Activated naive CD4-positive, alpha-beta T cell treated with anti-CD3 and anti-CD28 coated beads for 36 hours (primary cell): ENCODE measurements around the gene ID2. TPM values are rescaled to one million over a fixed set of nuclear protein-coding genes. Genes with fewer than 3 reads are reported as not detected.

Experiments
- CTCF ChIA-PET: fragments of 350-600 bp; sonication (Branson Sonifier 250); formaldehyde crosslinking; loops from one replicate; lab custom pipeline; 2021; ENCODE audit warnings: antibody characterized with exemption; lab: Charles Lee
- DNase-seq: peaks from one replicate; pipeline ENCODE4 v3.0.0-alpha.2; 2020
- H3K27ac Mint-ChIP-seq: one replicate; pipeline ENCODE4 v1.8.0; 2021; ENCODE audit warnings: mild to moderate bottlenecking, mixed read lengths
- H3K27me3 Mint-ChIP-seq: one replicate; pipeline ENCODE4 v1.8.0; 2021; ENCODE audit warnings: low read depth, mixed read lengths
- H3K36me3 Mint-ChIP-seq: one replicate; pipeline ENCODE4 v1.8.0; 2021; ENCODE audit warnings: low read depth, mixed read lengths
- H3K4me1 Mint-ChIP-seq: one replicate; pipeline ENCODE4 v1.8.0; 2021; ENCODE audit warnings: low read depth, mixed read lengths
- H3K4me3 Mint-ChIP-seq: one replicate; pipeline ENCODE4 v1.8.0; 2021; ENCODE audit warnings: mild to moderate bottlenecking, moderate library complexity, mixed read lengths
- H3K9me3 Mint-ChIP-seq: one replicate; pipeline ENCODE4 v1.8.0; 2021; ENCODE audit warnings: mixed read lengths
- intact Hi-C: fragments of 100-400 bp; cut with micrococcal nuclease; formaldehyde crosslinking; loops from one replicate; pipeline ENCODE4 v1.15.1; 2023
- total RNA-seq, 2 experiments: library from RNA; stranded (reverse); gene quantifications; one replicate each; pipeline ENCODE4 v1.2.3, GENCODE V29; 2021

Gene ID2
- total RNA-seq, 2 experiments from 2014 or later = 73.9 to 81.9 TPM

DNA sequence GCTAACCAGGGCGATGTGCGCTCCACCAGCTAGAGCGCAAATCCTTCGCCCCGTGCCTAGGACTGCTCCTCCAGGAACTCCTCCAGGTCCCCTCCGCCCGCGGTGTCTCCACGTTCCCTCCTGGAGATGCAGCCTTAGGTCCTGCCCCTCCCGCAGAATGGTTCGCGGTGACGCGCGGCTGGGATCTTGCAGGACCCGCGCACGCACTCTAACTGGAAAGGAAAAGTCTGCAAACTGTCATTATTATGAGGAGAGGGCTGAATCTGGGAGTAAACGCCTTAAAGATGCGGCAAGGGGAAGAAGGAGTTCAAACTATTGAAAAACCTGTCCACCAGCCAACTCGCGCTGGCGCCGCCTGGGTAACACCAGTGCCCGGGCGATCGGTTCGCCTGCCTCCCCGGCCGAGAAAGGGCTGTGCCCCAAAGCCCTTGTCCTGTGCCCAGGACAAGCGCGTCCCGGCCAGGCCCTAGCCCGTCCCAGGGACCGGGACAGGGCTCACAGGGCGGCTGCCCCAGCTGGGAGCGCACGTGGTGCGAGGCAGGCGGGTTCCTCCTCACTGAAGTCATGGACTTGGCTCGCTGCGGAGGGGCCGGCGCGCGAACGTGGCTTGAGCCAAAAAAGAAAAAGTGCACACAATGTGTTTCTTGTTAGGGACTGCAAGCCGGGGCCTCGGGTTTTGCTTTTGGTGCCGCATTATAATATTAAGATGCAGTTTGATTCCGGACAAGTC lies 5.5 kb upstream of the ID2 start:
- Mint-ChIP-seq H3K27ac (no peak overlapping the region), H3K9me3 (peaks cover 20% of the 10 kb centered on the region), H3K36me3 (peaks cover 12% of the 10 kb centered on the region), H3K4me1 (peaks cover 28% of the 10 kb centered on the region), H3K4me3 (no peak overlapping the region), H3K27me3 (peaks cover 47% of the 10 kb centered on the region)
- CTCF ChIA-PET = no interaction called here
- intact Hi-C loops = no loop called here
- DNase-seq = no peak

- H3K9me3 Mint-ChIP-seq = peaks cover 20% of the 10 kb centered on the region
- peaks cover 28% of the 10 kb centered on the region for H3K4me1 Mint-ChIP-seq
- H3K27me3 Mint-ChIP-seq = peaks cover 47% of the 10 kb centered on the region
- no peak for DNase-seq
- intact Hi-C loops = no loop called here
- CTCF ChIA-PET = no interaction called here
- H3K36me3 Mint-ChIP-seq = peaks cover 14% of the 10 kb centered on the region
- peak overlapping the region; percentile 71 for H3K4me3 Mint-ChIP-seq
- H3K27ac Mint-ChIP-seq = no peak overlapping the region
Observed at GRCh38 chr2:8676921-8677645, 4.8 kb upstream of the ID2 start.

DNA sequence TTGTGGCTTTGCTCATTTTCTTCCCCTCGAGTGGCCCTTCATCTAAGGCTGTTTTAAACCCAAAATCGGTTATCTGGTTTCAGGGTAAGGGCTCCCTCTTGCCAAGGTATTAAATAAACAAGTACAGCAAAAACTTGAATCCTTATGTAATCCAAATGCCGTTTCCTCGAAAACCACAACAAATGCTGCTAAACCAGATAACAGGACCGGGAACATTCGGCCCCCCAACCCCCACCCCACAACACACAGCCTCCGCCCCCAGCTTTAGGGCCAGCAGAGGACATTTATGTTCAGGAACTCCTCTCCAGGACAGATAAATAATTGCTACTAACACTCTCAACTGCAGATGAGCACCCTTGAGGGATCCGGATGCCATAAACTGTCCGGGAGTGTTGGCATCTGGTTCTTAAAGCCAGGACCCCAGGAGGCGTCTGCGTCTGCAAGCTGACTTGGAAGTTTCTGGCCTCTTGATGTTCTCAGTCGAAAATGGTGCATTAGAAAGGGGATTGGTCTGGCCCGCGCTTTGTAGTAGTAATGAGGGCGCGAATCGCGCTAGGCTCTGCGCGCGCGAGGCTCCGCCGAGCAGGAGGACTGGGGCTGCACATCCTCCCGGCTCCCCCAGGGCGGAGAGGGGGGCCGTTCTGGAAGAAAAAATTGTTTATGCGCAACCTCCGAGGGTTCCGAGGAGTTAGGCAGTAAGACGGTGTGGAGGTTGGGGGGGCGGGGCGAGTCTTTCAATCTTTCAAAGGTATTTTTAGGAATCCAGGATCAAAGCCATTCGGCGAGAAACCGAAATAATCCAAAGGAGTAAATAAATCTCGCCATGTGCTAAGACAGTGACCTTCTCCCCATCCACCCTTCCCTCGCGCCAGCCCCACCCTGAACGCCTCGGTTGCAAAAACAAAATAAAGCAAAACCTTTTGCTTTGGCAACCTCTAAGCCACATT lies 3.9 kb upstream of the ID2 start:
- H3K27ac Mint-ChIP-seq = peak overlapping the region; percentile 5
- DNase-seq = peak; percentile 54

GRCh38 chr2:8678731-8679566 lies 2.9 kb upstream of the ID2 start:
- Mint-ChIP-seq H3K27ac (peak overlapping the region; percentile 8), H3K36me3 (peaks cover 28% of the 10 kb centered on the region), H3K4me3 (peak overlapping the region; percentile 71), H3K9me3 (peaks cover 15% of the 10 kb centered on the region), H3K27me3 (peaks cover 43% of the 10 kb centered on the region), H3K4me1 (peaks cover 28% of the 10 kb centered on the region)
- CTCF ChIA-PET = interaction anchor here (1.1 kb wide), 1 partner anchor 135 kb away, joined by 3 read pairs; no protein-coding TSS in a partner anchor
- intact Hi-C loops = loop anchor here (2.0 kb wide), 1 partner anchor 22 kb away; no protein-coding TSS in a partner anchor
- DNase-seq = peak; percentile 81

More for the DNA sequence above, 3.9 kb upstream of the ID2 start:
- intact Hi-C loops = loop anchor here (2.0 kb wide), 1 partner anchor 21 kb away; no protein-coding TSS in a partner anchor
- Mint-ChIP-seq H3K4me3 (peak overlapping the region; percentile 71), H3K9me3 (peaks cover 20% of the 10 kb centered on the region), H3K27me3 (peaks cover 47% of the 10 kb centered on the region), H3K4me1 (peaks cover 28% of the 10 kb centered on the region), H3K36me3 (peaks cover 22% of the 10 kb centered on the region)
- CTCF ChIA-PET = interaction anchor here (0.5 kb wide), 1 partner anchor 224 kb away, joined by 3 read pairs; no protein-coding TSS in a partner anchor

DNA sequence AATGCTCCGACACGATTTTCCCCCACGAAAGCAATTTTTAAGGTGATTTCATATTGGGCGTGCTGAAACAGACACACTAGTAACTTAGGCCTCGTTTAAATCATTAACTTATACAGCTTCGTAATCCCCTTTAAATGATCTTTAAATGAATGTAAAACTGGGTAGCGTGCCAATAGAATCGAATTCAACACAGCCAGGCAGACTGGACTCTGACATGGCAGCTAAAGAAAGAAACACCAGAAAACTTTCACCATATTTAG lies 2.4 kb upstream of the ID2 start:
- Mint-ChIP-seq H3K36me3 (peaks cover 25% of the 10 kb centered on the region), H3K4me3 (peak overlapping the region; percentile 67), H3K27me3 (peaks cover 39% of the 10 kb centered on the region), H3K4me1 (peaks cover 29% of the 10 kb centered on the region), H3K27ac (peak overlapping the region; percentile 8), H3K9me3 (peaks cover 10% of the 10 kb centered on the region)
- no peak for DNase-seq
- CTCF ChIA-PET = interaction anchor here (1.1 kb wide), 2 partner anchors 136 to 164 kb away, joined by 3 read pairs; no protein-coding TSS in a partner anchor
- intact Hi-C loops = loop anchor here (2.0 kb wide), 1 partner anchor 23 kb away; no protein-coding TSS in a partner anchor

DNA sequence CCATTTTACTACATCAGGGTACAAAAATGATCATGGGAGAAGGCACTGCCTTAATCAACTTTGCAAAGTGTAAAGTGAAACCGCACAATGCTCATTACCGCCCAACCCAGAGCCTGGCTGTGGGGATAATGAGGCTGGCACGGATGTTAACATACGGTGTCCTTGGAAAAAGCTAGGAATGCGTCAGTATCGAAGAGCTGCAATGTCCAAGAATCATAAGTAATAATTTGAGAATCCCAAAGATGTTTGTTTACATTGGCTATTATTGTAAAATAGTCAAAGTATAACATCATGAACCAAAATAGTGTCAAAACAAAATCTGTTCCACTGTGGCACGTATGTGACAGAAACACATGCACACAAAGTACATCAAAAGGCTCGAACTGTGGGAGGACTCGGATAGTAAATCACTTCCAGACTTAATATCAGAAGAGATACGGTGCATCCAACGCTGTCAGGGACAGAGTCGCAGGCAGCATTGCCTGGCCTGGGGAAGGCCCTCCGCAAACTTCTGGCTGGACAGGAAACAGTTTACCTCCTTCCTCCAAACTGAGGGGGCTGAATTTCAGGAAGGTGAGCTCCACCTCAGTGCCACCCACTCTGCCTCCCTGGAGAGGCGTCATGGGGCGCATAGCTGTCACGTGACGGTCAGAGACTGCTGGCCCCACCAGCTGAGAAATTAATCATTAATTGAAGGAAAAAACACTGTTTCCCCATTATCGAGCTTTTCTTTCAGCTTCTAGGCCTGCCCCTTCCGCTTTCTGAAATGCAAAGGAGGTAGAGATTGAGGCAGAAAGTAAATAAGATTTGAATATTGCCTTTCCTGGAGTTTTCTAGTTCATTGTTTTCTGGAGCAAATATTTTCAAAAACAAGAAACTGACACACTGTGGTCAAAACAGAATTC lies 1.8 kb upstream of the ID2 start:
- Mint-ChIP-seq H3K36me3 (peaks cover 25% of the 10 kb centered on the region), H3K27me3 (peaks cover 33% of the 10 kb centered on the region), H3K4me3 (peak overlapping the region; percentile 67), H3K9me3 (peaks cover 4% of the 10 kb centered on the region), H3K27ac (peak overlapping the region; percentile 8), H3K4me1 (peaks cover 32% of the 10 kb centered on the region)
- DNase-seq = no peak
- intact Hi-C loops = loop anchor here (2.0 to 5.0 kb wide), 12 partner anchors 23 to 1843 kb away; partner anchors contain the start of genes CPSF3, ITGB1BP1 and RRM2
- CTCF ChIA-PET = interaction anchor here (0.5 to 3.3 kb wide), 10 partner anchors 10 to 990 kb away, joined by 3 to 15 read pairs (median 3); no protein-coding TSS in a partner anchor

GRCh38 chr2:8680822-8681760 lies 765 bp upstream of the ID2 start:
- H3K27ac Mint-ChIP-seq = peak overlapping the region; percentile 73
- H3K4me1 Mint-ChIP-seq = peaks cover 32% of the 10 kb centered on the region
- DNase-seq = peak; percentile 92
- CTCF ChIA-PET = interaction anchor here (0.5 to 3.3 kb wide), 12 partner anchors 11 to 1255 kb away, joined by 3 to 15 read pairs (median 3); no protein-coding TSS in a partner anchor
- H3K36me3 Mint-ChIP-seq = peaks cover 23% of the 10 kb centered on the region
- peaks cover 25% of the 10 kb centered on the region for H3K27me3 Mint-ChIP-seq
- H3K9me3 Mint-ChIP-seq = no peaks in the 10 kb centered on the region
- peak overlapping the region; percentile 80 for H3K4me3 Mint-ChIP-seq
- intact Hi-C loops = loop anchor here (1.0 to 5.0 kb wide), 16 partner anchors 123 to 1844 kb away; partner anchors contain the start of genes CPSF3, ITGB1BP1 and RRM2

DNA sequence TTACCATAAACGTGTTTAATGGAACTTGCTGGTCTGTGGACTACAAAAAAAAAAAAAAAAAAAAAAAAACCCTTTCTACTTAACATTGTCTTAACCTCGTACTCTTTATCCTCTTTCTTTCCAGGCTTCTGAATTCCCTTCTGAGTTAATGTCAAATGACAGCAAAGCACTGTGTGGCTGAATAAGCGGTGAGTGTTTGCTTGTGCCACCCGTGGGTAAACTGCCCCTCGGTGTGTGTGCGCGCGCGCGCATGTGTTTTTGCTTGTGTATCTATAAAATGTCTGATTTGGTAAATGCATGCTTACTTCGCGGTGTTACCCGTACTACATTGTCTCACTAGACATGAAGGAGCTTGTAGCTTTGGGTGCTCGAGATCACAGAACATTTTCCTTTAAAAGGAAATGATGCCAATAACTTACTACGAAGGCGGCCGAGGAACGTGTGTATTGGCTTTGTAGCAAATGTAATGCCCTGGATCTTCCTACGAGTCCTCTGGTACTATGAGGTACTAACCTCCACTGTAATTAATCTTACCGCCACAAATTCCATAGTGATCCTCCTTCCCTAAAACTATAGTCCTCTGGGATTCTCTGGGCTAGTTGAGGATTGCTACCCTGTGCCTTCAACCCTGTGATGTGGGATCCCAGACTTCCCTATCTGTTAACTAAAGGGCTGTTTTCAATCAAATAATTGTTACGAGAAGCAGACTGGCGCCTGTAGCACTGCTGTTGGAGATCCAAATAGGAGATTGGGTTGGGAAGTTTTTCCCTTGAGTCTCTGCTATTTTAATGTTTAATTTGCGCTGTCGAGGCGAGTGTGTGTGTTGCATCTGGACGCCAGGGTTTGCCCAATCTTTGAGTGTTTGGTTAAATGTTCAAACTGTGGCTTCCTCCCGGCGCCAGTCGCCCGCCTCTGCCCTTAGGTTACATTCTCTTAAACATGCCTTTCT lies 1.1 kb downstream of the ID2 start:
- Mint-ChIP-seq H3K27me3 (peaks cover 8% of the 10 kb centered on the region), H3K9me3 (no peaks in the 10 kb centered on the region), H3K27ac (peak overlapping the region; percentile 91), H3K4me3 (peak overlapping the region; percentile 96), H3K36me3 (peaks cover 23% of the 10 kb centered on the region), H3K4me1 (peaks cover 21% of the 10 kb centered on the region)
- CTCF ChIA-PET = interaction anchor here (0.6 to 3.3 kb wide), 8 partner anchors 17 to 1256 kb away, joined by 3 to 15 read pairs (median 4); no protein-coding TSS in a partner anchor
- peak; percentile 50 for DNase-seq
- intact Hi-C loops = loop anchor here (1.0 to 5.0 kb wide), 11 partner anchors 380 to 1846 kb away; partner anchors contain the start of genes CPSF3, ITGB1BP1 and RRM2

DNA sequence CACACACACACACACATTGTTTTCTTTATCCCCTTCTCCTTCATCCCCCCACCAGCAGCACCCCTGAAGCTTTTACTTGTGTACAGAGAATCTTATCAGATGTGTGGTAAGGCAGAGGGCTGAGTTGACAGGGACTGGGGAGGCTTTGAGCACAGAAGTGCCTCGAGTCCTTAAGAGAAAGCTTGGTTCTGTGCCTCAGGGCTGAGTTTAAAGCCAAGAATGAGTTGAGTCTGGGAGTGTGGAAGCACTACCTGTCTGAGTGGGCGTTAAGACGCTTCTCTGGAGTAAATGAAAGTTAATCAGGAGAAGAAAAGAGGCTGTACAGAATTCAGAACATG lies 2.7 kb downstream of the ID2 start:
- CTCF ChIA-PET = interaction anchor here (1.1 kb wide), 1 partner anchor 1256 kb away, joined by 3 read pairs; no protein-coding TSS in a partner anchor
- DNase-seq = peak; percentile 63
- Mint-ChIP-seq H3K9me3 (no peaks in the 10 kb centered on the region), H3K27ac (peak overlapping the region; percentile 88), H3K4me1 (peaks cover 16% of the 10 kb centered on the region), H3K4me3 (peak overlapping the region; percentile 82), H3K36me3 (peaks cover 23% of the 10 kb centered on the region), H3K27me3 (peaks cover 5% of the 10 kb centered on the region)
- intact Hi-C loops = loop anchor here (1.0 to 5.0 kb wide), 12 partner anchors 529 to 1847 kb away; partner anchors contain the start of genes CPSF3, ITGB1BP1 and RRM2
